ENCODE data around the gene CBARP. TPM values are rescaled to one million over a fixed set of nuclear protein-coding genes. Genes with fewer than 3 reads are reported as not detected.
A peak's percentile ranks its signal among the peaks of the same experiment; 100 is the strongest.

CBARP gene
- total RNA-seq, 1 donor from 2014 or later: 2.9 TPM

- peaks cover 26% of the 10 kb centered on the region for H3K36me3 ChIP-seq (ENCODE audit: control insufficient read depth, insufficient read depth, low read length)
- H3K27me3 ChIP-seq (ENCODE audit: control insufficient read depth, insufficient read depth, low read length): no peaks in the 10 kb centered on the region
- TF ChIP-seq CTCF (IDR thresholded peaks at IDR 0.05; ENCODE audit: insufficient read depth, low read length, severe bottlenecking): no peak
- H3K4me3 ChIP-seq (ENCODE audit: low read depth, low read length): peak within 1 kb of the TSS; percentile 46
- FAIRE-seq (no peak), DNase-seq (ENCODE audit: low read depth) (peak; percentile 91)
Measured at GRCh38 chr19:1269065-1269477, 31.3 kb upstream of the CBARP start, which contains the start of gene CIRBP. Gene CIRBP, plus strand, starts transcription at chr19:1269332. Its CDS starts 1,602 bp downstream, at chr19:1270934.

GRCh38 chr19:1268226-1269064 lies 30.6 kb upstream of the CBARP start:
- no peak for FAIRE-seq
- TF ChIP-seq CTCF (IDR thresholded peaks at IDR 0.05; ENCODE audit: insufficient read depth, low read length, severe bottlenecking): no peak
- no peak for DNase-seq (ENCODE audit: low read depth)
- no peaks in the 10 kb centered on the region for H3K27me3 ChIP-seq (ENCODE audit: control insufficient read depth, insufficient read depth, low read length)
- peaks cover 25% of the 10 kb centered on the region for H3K36me3 ChIP-seq (ENCODE audit: control insufficient read depth, insufficient read depth, low read length)
- no peak overlapping the region for H3K4me3 ChIP-seq (ENCODE audit: low read depth, low read length)

GRCh38 chr19:1267477-1268225 lies 29.8 kb upstream of the CBARP start:
- FAIRE-seq: no peak
- no peak for DNase-seq (ENCODE audit: low read depth)
- Histone ChIP-seq H3K36me3 (ENCODE audit: control insufficient read depth, insufficient read depth, low read length) (peaks cover 17% of the 10 kb centered on the region), H3K4me3 (ENCODE audit: low read depth, low read length) (peak overlapping the region; percentile 46), H3K27me3 (ENCODE audit: control insufficient read depth, insufficient read depth, low read length) (no peaks in the 10 kb centered on the region)
- no peak for TF ChIP-seq CTCF (IDR thresholded peaks at IDR 0.05; ENCODE audit: insufficient read depth, low read length, severe bottlenecking)

- Histone ChIP-seq H3K4me3 (ENCODE audit: low read depth, low read length) (peak overlapping the region; percentile 46), H3K27me3 (ENCODE audit: control insufficient read depth, insufficient read depth, low read length) (no peaks in the 10 kb centered on the region), H3K36me3 (ENCODE audit: control insufficient read depth, insufficient read depth, low read length) (peaks cover 12% of the 10 kb centered on the region)
- FAIRE-seq (no peak), DNase-seq (ENCODE audit: low read depth) (no peak)
- peak; percentile 82 for TF ChIP-seq CTCF (IDR thresholded peaks at IDR 0.05; ENCODE audit: insufficient read depth, low read length, severe bottlenecking)
Measured at GRCh38 chr19:1266916-1267476, 29.2 kb upstream of the CBARP start.

GRCh38 chr19:1266129-1266915 lies 28.5 kb upstream of the CBARP start:
- H3K36me3 ChIP-seq (ENCODE audit: control insufficient read depth, insufficient read depth, low read length): peaks cover 7% of the 10 kb centered on the region
- no peak for TF ChIP-seq CTCF (IDR thresholded peaks at IDR 0.05; ENCODE audit: insufficient read depth, low read length, severe bottlenecking)
- no peaks in the 10 kb centered on the region for H3K27me3 ChIP-seq (ENCODE audit: control insufficient read depth, insufficient read depth, low read length)
- peak; percentile 56 for DNase-seq (ENCODE audit: low read depth)
- peak overlapping the region; percentile 46 for H3K4me3 ChIP-seq (ENCODE audit: low read depth, low read length)
- no peak for FAIRE-seq
